PC-3 (cell line): ENCODE data around the gene ESR2. TPM values are rescaled to one million over a fixed set of nuclear protein-coding genes. Genes with fewer than 3 reads are reported as not detected.

Experiments used
- ATAC-seq: fragments of 200-7000 bp; cut with Tn5 transposase; 2 replicates; pipeline ENCODE4 v1.9.1; 2020; ENCODE audit warnings: mild to moderate bottlenecking, moderate library complexity
- BruUV-seq: library from RNA; stranded (reverse); fragments of 400-500 nt; replicated peaks from 2 replicates; lab custom pipeline; 2021; lab: Mats Ljungman, UMichigan
- CTCF ChIA-PET: fragments of 300-600 bp; sonication (Branson Sonifier 250); formaldehyde crosslinking; loops from one replicate; lab custom pipeline; 2022; ENCODE audit warnings: antibody characterized with exemption; lab: Charles Lee
- POLR2A ChIA-PET: fragments of 300-600 bp; sonication (Branson Sonifier 250); formaldehyde crosslinking; loops from one replicate; lab custom pipeline; 2022; ENCODE audit warnings: antibody characterized with exemption; ENCODE audit not compliant: unreplicated experiment; lab: Charles Lee
- DNase-seq: peaks from one replicate; pipeline ENCODE4 v3.0.0-alpha.2; 2015
- H2AFZ ChIP-seq: fragments of 300-600 bp; sonication (generic); 2 replicates; pipeline ENCODE4 v1.6.0; 2016; ENCODE audit warnings: antibody characterized with exemption, low read length
- H3F3A ChIP-seq: fragments of 300-600 bp; sonication (generic); one replicate; pipeline ENCODE4 v1.6.0; 2017; ENCODE audit warnings: antibody characterized with exemption, low read length, control low read depth, mild to moderate bottlenecking; ENCODE audit not compliant: unreplicated experiment
- H3K27ac ChIP-seq: fragments of 300-600 bp; sonication (generic); 2 replicates; pipeline ENCODE4 v1.5.1; 2016; ENCODE audit warnings: mild to moderate bottlenecking, low read length
- H3K27me3 ChIP-seq: fragments of 300-600 bp; sonication (generic); 2 replicates; pipeline ENCODE4 v1.6.1; 2016; ENCODE audit warnings: low read length, mixed read lengths
- H3K36me3 ChIP-seq: fragments of 300-600 bp; sonication (generic); 2 replicates; pipeline ENCODE4 v1.6.1; 2016; ENCODE audit warnings: low read depth, mixed run types, low read length, mixed read lengths
- H3K4me1 ChIP-seq: fragments of 300-600 bp; sonication (generic); 2 replicates; pipeline ENCODE4 v1.5.1; 2016; ENCODE audit warnings: low read length; ENCODE audit not compliant: insufficient read depth
- H3K4me2 ChIP-seq: fragments of 300-600 bp; sonication (generic); 2 replicates; pipeline ENCODE4 v1.6.0; 2016; ENCODE audit warnings: low read length
- H3K4me3 ChIP-seq: fragments of 300-600 bp; sonication (generic); 2 replicates; pipeline ENCODE4 v1.5.1; 2016; ENCODE audit warnings: mild to moderate bottlenecking, low read length, mixed read lengths
- H3K79me2 ChIP-seq: fragments of 300-600 bp; sonication (generic); 2 replicates; pipeline ENCODE4 v1.6.1; 2017; ENCODE audit warnings: low read length, mixed read lengths
- H3K9ac ChIP-seq: fragments of 300-600 bp; sonication (generic); 2 replicates; pipeline ENCODE4 v1.6.0; 2016; ENCODE audit warnings: mild to moderate bottlenecking, low read length
- H3K9me2 ChIP-seq: fragments of 300-600 bp; sonication (generic); replicated peaks from 2 replicates; pipeline ENCODE4 v1.6.1; 2016; ENCODE audit warnings: mixed run types, low read length, mixed read lengths
- H3K9me3 ChIP-seq: fragments of 300-600 bp; sonication (generic); 2 replicates; pipeline ENCODE4 v1.6.1; 2016; ENCODE audit warnings: low read length, mixed read lengths
- H4K20me1 ChIP-seq: fragments of 300-600 bp; sonication (generic); 2 replicates; pipeline ENCODE4 v1.6.1; 2016; ENCODE audit warnings: low read length, mixed read lengths
- EZH2 ChIP-seq: fragments of 300-600 bp; sonication (generic); IDR thresholded peaks from one replicate; pipeline ENCODE4 v1.6.1; 2017; ENCODE audit warnings: antibody characterized with exemption, mild to moderate bottlenecking, low read length; ENCODE audit not compliant: unreplicated experiment
- EZH2phosphoT487 ChIP-seq: fragments of 300-600 bp; sonication (generic); IDR thresholded peaks from 2 replicates; pipeline ENCODE4 v1.6.1; 2018; ENCODE audit warnings: mild to moderate bottlenecking, antibody characterized with exemption, low read length, borderline replicate concordance
- intact Hi-C: fragments of 100-400 bp; cut with micrococcal nuclease; formaldehyde crosslinking; loops from 2 replicates; pipeline ENCODE4 v1.9.0; 2023
- total RNA-seq: library from RNA; depleted of rRNA; stranded (reverse); fragments of >200 nt; gene quantifications from 2 replicates; pipeline ENCODE4 v1.2.3, GENCODE V29; 2014
- TF ChIP-seq, protein P1 (sequence below): fragments of 300-600 bp; sonication (generic); conservative IDR thresholded peaks from 2 replicates; pipeline ENCODE4 v1.5.1; 2017; ENCODE audit warnings: antibody characterized with exemption, low read depth, mild to moderate bottlenecking, low read length

Gene ESR2
- total RNA-seq, 1 experiment from 2014 or later: 0.18 TPM

DNA sequence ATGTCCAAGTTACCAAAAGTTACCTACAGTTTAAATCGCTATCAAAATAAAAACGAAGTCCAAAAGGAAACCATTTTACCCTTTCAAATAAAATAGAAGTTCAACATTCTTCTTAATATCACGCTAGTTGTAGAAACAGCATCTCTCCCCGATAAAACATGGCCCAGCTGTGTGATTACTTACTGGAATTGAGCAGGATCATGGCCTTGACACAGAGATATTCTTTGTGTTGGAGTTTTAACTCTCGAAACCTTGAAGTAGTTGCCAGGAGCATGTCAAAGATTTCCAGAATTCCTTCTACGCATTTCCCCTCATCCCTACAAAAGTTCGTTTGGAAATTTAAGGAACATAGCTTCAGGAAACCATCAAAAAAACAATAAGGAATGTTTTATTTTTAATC, 44.8 kb downstream of the ESR2 start:
- intact Hi-C loops: no loop called here
- H3K27ac ChIP-seq: no peak overlapping the region
- H3K4me3 ChIP-seq: no peak overlapping the region
- H3K36me3 ChIP-seq: no peaks in the 10 kb centered on the region
- H3K4me1 ChIP-seq: peaks cover 11% of the 10 kb centered on the region
- H3K4me2 ChIP-seq: no peak overlapping the region
- H3F3A ChIP-seq: no peaks in the 10 kb centered on the region
- H4K20me1 ChIP-seq: no peaks in the 10 kb centered on the region
- no peak overlapping the region for H2AFZ ChIP-seq
- POLR2A ChIA-PET: no interaction called here
- ATAC-seq (no peak), DNase-seq (no peak)
- BruUV-seq: no TSS peak
- H3K27me3 ChIP-seq: no peaks in the 10 kb centered on the region
- no peak for TF ChIP-seq EZH2phosphoT487
- TF ChIP-seq, protein P1, sequence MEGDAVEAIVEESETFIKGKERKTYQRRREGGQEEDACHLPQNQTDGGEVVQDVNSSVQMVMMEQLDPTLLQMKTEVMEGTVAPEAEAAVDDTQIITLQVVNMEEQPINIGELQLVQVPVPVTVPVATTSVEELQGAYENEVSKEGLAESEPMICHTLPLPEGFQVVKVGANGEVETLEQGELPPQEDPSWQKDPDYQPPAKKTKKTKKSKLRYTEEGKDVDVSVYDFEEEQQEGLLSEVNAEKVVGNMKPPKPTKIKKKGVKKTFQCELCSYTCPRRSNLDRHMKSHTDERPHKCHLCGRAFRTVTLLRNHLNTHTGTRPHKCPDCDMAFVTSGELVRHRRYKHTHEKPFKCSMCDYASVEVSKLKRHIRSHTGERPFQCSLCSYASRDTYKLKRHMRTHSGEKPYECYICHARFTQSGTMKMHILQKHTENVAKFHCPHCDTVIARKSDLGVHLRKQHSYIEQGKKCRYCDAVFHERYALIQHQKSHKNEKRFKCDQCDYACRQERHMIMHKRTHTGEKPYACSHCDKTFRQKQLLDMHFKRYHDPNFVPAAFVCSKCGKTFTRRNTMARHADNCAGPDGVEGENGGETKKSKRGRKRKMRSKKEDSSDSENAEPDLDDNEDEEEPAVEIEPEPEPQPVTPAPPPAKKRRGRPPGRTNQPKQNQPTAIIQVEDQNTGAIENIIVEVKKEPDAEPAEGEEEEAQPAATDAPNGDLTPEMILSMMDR: no peak
- no peak for TF ChIP-seq EZH2
- H3K9me2 ChIP-seq: no peaks in the 10 kb centered on the region; the same call in 1 of the 2 replicates
- no peaks in the 10 kb centered on the region for H3K79me2 ChIP-seq
- CTCF ChIA-PET: interaction anchor here (0.7 kb wide), 1 partner anchor 540 kb away, joined by 4 read pairs; no protein-coding TSS in a partner anchor
- no peak overlapping the region for H3K9ac ChIP-seq
- no peaks in the 10 kb centered on the region for H3K9me3 ChIP-seq

DNA sequence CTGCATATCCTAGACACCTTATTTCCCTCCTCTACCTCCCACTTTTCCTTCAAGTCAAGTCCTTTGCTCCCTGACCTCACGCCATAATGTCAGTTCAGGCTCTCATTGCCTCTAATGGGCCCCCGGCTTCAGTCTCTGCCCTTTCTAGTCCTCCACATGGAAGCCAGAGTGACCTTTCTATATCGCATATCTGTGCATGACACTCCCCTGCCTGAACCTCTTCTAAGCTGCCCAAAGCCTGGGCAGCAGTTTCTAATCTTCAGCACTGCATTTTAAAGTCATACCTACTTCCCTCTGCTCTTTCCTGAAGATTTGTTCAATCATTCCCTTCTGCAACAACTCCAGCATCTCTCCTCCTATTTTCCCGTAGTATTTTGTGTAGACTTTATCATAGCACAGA, 45.5 kb downstream of the ESR2 start:
- H4K20me1 ChIP-seq: no peaks in the 10 kb centered on the region
- H3K9me2 ChIP-seq: no peaks in the 10 kb centered on the region; the same call in 1 of the 2 replicates
- BruUV-seq: no TSS peak
- ChIA-PET CTCF (no interaction called here), POLR2A (no interaction called here)
- H3K9me3 ChIP-seq: no peaks in the 10 kb centered on the region
- no peak overlapping the region for H2AFZ ChIP-seq
- no peaks in the 10 kb centered on the region for H3F3A ChIP-seq
- H3K4me1 ChIP-seq: 0 out of 2 replicates have a peak, but pooled peaks cover 5% of the 10 kb centered on the region
- no peak overlapping the region for H3K27ac ChIP-seq
- H3K79me2 ChIP-seq: no peaks in the 10 kb centered on the region
- H3K4me3 ChIP-seq: no peak overlapping the region
- H3K9ac ChIP-seq: no peak overlapping the region
- intact Hi-C loops: no loop called here
- ATAC-seq (no peak), DNase-seq (no peak)
- no peaks in the 10 kb centered on the region for H3K36me3 ChIP-seq
- H3K4me2 ChIP-seq: no peak overlapping the region
- TF ChIP-seq EZH2phosphoT487 (no peak), EZH2 (no peak)
- TF ChIP-seq, protein P1: no peak
- H3K27me3 ChIP-seq: no peaks in the 10 kb centered on the region

DNA sequence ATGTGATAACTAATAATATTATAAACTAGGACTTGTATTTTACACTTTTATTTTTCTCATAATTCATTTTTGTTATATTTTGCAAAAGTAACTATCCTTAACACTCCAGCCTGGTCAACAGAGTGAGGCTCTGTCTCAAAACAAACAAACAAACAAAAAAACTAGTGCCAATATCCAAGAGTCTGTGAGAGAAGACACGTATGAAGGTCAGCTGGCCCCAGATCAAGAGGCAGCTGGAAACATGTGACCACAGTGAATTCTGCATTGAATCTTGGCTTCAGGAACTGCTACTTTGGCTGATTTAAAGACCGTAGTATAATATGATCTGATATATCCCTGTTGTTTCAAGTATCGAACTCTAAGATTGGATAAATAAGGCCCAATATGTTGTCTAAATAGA, 47.0 kb downstream of the ESR2 start:
- TF ChIP-seq EZH2 (no peak), EZH2phosphoT487 (no peak)
- TF ChIP-seq, protein P1: no peak
- H3K4me3 ChIP-seq: no peak overlapping the region
- POLR2A ChIA-PET: no interaction called here
- H3K27ac ChIP-seq: no peak overlapping the region
- intact Hi-C loops: no loop called here
- no peaks in the 10 kb centered on the region for H3K4me1 ChIP-seq
- no peaks in the 10 kb centered on the region for H3K79me2 ChIP-seq
- DNase-seq (no peak), ATAC-seq (no peak)
- CTCF ChIA-PET: interaction anchor here (0.6 kb wide), 1 partner anchor 267 kb away, joined by 7 read pairs; no protein-coding TSS in a partner anchor
- no peaks in the 10 kb centered on the region for H3K9me3 ChIP-seq
- no peak overlapping the region for H3K9ac ChIP-seq
- H4K20me1 ChIP-seq: no peaks in the 10 kb centered on the region
- no peak overlapping the region for H2AFZ ChIP-seq
- no peaks in the 10 kb centered on the region for H3K27me3 ChIP-seq
- H3K36me3 ChIP-seq: no peaks in the 10 kb centered on the region
- no peaks in the 10 kb centered on the region for H3F3A ChIP-seq
- BruUV-seq: no TSS peak
- H3K4me2 ChIP-seq: no peak overlapping the region
- H3K9me2 ChIP-seq: no peaks in the 10 kb centered on the region; the same call in 1 of the 2 replicates
